Astrocyte of the cerebellum (primary cell): Measurements from ENCODE around the gene USP7.

Experiments
- DNase-seq: peaks from one replicate; pipeline ENCODE4 v3.0.0-alpha.2; 2011; ENCODE audit warnings: low read depth
- H3K4me3 ChIP-seq: 2 replicates; pipeline ENCODE4 v1.5.1; 2011; ENCODE audit warnings: mild to moderate bottlenecking, low read depth, low read length, moderate library complexity
- in situ Hi-C: cut with HindIII; loops from 2 replicates; pipeline ENCODE4 v1.10.0; 2017; ENCODE audit warnings: low sequenced_read_pairs
- TF ChIP-seq, protein P1 (sequence below): IDR thresholded peaks from 2 replicates; pipeline ENCODE4 v1.5.1; 2012; ENCODE audit warnings: low read length, low read depth, moderate library complexity, mild to moderate bottlenecking; ENCODE audit errors: missing control alignments

Gene USP7

DNA sequence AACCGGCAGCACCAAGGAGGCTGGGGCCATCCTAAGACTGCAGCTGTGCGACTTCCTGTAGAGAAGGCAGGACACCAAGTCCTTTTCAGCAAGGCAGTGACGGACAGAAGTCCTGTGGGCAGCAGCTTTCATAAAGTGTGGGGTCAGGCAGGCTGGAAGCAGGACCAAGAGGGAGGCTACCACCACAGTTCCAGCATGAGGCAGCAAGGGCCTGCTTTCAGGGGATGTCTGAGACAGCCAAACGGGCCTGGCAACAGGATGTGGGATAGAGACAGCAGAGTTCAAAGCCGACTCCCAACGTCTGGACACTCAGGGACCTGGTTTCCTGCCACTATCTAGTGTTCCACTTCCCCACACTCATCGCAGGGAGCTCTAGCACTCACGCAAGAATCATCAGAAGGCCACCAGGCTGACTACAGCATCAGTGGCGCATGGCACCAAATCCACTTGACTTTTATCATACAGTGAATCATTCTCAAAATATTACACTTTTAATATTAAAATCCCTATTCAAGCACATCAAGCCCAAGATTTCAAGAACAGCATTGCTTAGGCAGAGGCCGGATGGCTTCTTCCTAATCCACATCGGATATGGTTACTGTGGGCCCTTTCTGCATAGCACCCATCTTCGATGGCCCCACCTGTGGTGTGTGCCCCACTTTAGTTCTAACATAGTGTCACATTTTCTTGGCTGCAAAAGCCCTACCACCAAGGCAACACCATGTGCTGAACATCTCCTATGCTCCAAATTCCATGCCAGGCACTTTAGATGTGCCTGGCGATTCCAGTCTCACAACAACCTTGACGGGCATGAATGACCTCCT, 5.2 kb downstream of the USP7 start:
- in situ Hi-C loops = no loop called here
- DNase-seq = no peak
- no peak overlapping the region for H3K4me3 ChIP-seq
- TF ChIP-seq, protein P1, sequence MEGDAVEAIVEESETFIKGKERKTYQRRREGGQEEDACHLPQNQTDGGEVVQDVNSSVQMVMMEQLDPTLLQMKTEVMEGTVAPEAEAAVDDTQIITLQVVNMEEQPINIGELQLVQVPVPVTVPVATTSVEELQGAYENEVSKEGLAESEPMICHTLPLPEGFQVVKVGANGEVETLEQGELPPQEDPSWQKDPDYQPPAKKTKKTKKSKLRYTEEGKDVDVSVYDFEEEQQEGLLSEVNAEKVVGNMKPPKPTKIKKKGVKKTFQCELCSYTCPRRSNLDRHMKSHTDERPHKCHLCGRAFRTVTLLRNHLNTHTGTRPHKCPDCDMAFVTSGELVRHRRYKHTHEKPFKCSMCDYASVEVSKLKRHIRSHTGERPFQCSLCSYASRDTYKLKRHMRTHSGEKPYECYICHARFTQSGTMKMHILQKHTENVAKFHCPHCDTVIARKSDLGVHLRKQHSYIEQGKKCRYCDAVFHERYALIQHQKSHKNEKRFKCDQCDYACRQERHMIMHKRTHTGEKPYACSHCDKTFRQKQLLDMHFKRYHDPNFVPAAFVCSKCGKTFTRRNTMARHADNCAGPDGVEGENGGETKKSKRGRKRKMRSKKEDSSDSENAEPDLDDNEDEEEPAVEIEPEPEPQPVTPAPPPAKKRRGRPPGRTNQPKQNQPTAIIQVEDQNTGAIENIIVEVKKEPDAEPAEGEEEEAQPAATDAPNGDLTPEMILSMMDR = no peak

DNA sequence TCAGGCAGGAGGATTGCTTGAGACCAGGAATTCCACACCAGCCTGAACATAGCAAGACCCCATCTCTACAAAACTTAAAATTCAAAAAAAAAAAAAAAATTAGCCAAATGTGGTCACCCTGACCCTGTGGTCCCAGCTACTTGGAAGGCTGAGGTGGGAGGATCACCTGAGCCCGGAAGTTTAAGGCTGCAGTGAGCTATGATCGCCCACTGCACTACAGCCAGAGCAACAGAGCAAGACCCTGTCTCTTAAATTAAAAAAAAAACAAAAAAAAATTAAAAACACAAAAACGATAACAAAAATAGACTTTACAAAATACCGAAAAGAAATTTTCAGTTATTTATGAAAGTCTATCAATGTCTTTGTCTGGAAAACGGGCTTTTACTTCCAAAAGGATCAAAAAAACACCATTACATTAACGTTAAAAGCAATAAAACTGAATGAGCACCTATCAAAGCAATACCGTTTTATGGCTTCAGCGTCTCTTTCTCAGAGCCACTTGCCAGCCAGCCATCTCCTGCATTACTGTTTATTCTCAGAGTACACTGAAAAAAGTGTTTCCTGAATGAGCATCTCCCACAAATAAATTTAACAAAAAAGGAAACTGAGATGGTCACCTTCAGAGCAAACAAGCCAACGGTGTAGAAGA, 6.1 kb downstream of the USP7 start:
- no peak overlapping the region for H3K4me3 ChIP-seq
- TF ChIP-seq, protein P1 = no peak
- in situ Hi-C loops = no loop called here
- DNase-seq = no peak

DNA sequence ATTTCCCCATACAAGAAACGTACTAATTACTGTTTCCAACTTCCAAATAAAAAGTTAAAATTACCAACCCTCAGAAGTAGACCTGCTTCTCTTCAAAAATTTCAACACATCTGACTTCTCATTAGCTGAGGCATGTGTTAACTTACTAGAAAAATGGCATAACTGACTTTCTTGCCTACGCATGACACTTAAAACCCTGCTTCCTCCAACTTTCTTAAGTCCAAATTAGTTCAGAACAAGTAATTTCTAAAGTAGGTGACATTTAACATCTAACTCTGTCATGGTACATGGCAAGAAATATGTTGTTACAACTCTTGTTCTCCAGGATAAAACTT, 6.7 kb downstream of the USP7 start:
- DNase-seq = no peak
- in situ Hi-C loops = no loop called here
- no peak overlapping the region for H3K4me3 ChIP-seq
- TF ChIP-seq, protein P1 = no peak

DNA sequence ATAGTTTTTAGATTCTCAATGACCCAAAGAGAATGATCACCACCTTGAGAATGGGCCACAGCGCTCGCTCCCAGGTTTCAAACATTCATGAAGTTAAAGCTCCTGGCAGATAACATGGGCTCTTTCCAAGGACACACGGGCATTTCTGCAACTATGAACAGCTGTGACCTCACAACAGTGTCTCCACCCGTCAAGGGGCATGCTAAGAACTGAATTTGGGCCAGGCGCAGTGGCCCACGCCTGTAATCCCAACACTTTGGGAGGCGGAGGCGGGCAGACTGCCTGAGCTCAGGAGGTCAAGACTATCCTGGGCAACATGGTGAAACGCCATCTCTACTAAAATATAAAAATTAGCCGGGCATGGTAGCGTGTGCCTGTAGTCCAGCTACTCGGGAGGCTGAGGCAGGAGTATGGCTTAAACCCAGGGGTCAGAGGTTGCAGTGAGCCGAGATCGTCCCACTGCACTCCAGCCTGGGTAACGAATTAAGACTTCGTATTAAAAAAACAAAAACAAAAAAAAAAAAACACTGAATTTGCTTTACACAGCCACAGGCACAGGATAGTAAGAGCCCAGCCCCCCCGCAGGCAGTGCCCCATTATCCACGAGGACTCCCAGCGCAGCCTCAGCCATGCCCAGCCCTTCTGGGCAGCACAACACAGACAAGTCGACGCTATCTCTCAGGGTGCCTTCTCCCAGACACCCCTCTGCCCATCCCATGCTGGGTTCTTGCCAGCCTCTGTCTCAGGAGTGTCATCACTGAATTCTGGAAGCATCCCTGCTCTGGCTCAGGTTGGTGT, 7.2 kb downstream of the USP7 start:
- TF ChIP-seq, protein P1 = no peak
- no peak for DNase-seq
- H3K4me3 ChIP-seq = no peak overlapping the region
- in situ Hi-C loops = no loop called here

DNA sequence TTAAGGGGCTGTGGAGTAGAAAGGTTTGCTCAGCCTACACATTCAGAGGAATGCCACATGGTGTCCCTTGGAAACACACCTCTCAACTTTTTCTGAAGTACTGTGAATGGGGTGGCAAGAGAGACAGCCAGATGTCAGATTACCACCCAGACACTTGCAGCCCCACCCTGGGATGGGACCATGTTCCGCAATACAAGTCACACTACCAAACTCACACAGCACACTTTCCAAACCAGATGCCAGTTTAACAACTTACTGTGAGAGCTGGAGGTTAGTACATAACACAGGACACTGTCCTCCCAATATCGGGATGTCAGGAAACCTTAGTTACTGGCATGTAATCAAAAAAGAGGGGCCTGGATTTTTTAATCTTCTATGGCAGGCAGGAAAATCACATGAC, 7.9 kb downstream of the USP7 start:
- H3K4me3 ChIP-seq = no peak overlapping the region
- DNase-seq = no peak
- in situ Hi-C loops = no loop called here
- TF ChIP-seq, protein P1 = no peak

DNA sequence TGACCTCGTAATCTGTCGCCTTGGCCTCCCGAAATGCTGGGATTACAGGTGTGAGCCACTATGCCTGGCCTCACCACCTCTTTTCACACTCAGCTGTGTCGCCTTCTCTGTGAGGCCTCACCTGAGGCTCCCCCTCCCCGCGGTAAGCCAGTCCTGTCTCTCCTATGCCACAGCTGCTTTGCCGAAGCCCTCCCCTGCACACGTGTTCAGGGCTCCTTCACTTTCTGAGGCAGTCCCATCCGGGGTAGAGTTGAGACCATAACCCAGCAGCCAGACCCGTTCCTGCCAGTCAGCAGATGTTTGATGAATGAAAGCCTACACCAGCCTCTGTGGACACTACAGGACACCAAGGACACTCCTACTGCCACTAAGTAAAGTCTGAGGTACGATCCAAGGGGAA, 10.6 kb downstream of the USP7 start:
- in situ Hi-C loops = no loop called here
- TF ChIP-seq, protein P1 = no peak
- H3K4me3 ChIP-seq = no peak overlapping the region
- DNase-seq = no peak
